ENCODE data around the gene RAB40B.

Gene RAB40B

DNA sequence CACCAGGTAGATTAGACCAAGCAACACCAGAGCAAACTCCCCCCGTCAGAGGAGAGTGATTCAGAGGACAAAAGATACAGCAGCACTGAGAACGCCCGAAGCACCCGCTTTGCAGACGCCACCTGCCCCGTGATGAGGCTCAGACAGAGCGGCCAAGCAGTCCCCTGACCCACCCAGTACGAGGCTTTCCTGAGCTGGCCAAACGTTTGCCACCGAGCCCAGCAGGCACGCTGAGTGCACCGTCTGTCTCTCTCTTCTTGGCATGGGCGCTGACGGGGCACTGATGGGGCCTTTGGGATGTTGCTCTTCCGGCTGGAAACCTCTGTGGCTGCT is 30.9 kb downstream of the RAB40B start:
- H3K27me3 Mint-ChIP-seq, result no peaks in the 10 kb centered on the region
- H3K27ac Mint-ChIP-seq, result no peak overlapping the region
- H3K4me3 Mint-ChIP-seq, result no peak overlapping the region
- H3K9me3 Mint-ChIP-seq, result no peaks in the 10 kb centered on the region
- H3K36me3 Mint-ChIP-seq, result no peaks in the 10 kb centered on the region
- H3K4me1 Mint-ChIP-seq, result peaks cover 12% of the 10 kb centered on the region

GRCh38 chr17:82666931-82667667 is 31.4 kb downstream of the RAB40B start:
- H3K36me3 Mint-ChIP-seq, result no peaks in the 10 kb centered on the region
- H3K4me3 Mint-ChIP-seq, result no peak overlapping the region
- no peaks in the 10 kb centered on the region for H3K9me3 Mint-ChIP-seq
- no peak overlapping the region for H3K27ac Mint-ChIP-seq
- H3K27me3 Mint-ChIP-seq, result no peaks in the 10 kb centered on the region
- H3K4me1 Mint-ChIP-seq, result peaks cover 12% of the 10 kb centered on the region

- Mint-ChIP-seq H3K4me1 (peaks cover 7% of the 10 kb centered on the region), H3K27ac (no peak overlapping the region), H3K9me3 (no peaks in the 10 kb centered on the region)
Observed at GRCh38 chr17:82665891-82666290, 32.6 kb downstream of the RAB40B start.

DNA sequence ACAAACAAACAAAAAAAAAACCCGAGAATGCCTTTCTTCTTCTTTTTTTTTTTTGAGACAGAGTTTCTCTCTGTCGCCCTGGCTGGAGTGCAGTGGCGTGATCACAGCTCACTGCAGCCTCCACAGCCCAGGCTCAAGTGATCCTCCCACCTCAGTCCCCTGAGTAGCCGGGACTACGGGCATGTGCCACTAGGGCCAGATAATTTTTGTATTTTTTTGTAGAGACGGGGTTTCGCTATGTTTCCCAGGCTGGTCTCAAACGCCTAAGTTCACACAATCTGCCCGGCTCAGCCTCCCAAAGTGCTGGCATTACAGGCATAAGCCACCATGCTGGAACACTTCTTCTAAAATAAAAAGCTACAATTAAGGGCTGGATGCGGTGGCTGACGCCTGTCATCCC is 33.3 kb downstream of the RAB40B start:
- Mint-ChIP-seq H3K4me3 (no peak overlapping the region), H3K27ac (no peak overlapping the region), H3K9me3 (no peaks in the 10 kb centered on the region), H3K4me1 (peaks cover 5% of the 10 kb centered on the region), H3K36me3 (no peaks in the 10 kb centered on the region), H3K27me3 (no peaks in the 10 kb centered on the region)

More at GRCh38 chr17:82665891-82666290, 32.6 kb downstream of the RAB40B start:
- Mint-ChIP-seq H3K4me3 (no peak overlapping the region), H3K36me3 (no peaks in the 10 kb centered on the region), H3K27me3 (no peaks in the 10 kb centered on the region)

DNA sequence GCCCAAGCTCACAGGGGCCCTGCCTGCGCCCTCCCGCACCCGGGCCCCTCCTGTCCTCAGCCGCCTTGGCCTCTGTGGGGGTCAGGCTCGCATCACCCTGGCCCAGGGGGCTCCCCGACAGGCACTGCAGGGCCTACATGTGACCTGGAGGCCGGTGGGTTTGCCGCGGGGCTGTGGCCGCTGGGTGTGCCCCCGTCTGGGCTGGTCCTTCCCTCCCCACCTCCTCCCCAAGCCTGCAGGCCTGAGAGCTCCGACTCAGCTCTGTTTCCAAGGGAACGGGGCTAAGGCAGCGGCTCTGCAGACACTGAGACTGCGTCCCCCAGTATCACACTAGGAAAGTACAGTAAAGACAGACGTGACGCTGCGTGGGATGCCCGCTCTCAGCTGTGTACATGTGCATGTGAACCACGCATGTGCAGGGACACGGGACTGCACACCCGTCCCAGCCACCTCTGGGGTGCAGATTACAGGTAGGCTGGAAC is 33.8 kb downstream of the RAB40B start:
- H3K27ac Mint-ChIP-seq, result no peak overlapping the region
- H3K4me1 Mint-ChIP-seq, result peaks cover 5% of the 10 kb centered on the region
- H3K36me3 Mint-ChIP-seq, result no peaks in the 10 kb centered on the region
- no peaks in the 10 kb centered on the region for H3K27me3 Mint-ChIP-seq
- no peak overlapping the region for H3K4me3 Mint-ChIP-seq
- H3K9me3 Mint-ChIP-seq, result no peaks in the 10 kb centered on the region

DNA sequence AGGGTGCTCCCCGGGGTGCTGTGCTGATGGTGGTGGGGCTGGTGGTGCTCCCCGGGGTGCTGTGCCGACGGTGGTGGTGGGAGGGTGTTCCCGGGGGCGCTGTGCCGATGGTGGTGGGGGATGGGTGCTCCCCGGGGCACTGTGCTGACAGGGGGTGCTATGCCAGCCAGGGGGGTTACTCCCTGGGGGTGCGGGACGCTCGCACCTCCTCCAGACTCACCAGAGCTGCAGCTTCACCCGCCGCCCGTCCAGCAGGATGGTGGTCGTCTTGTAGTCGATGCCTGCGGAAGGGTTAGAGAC is 34.3 kb downstream of the RAB40B start:
- Mint-ChIP-seq H3K36me3 (no peaks in the 10 kb centered on the region), H3K27ac (no peak overlapping the region)

GRCh38 chr17:82663381-82664275 is 34.9 kb downstream of the RAB40B start:
- H3K27ac Mint-ChIP-seq, result no peak overlapping the region
- H3K4me3 Mint-ChIP-seq, result no peak overlapping the region
- no peaks in the 10 kb centered on the region for H3K27me3 Mint-ChIP-seq
- peaks cover 3% of the 10 kb centered on the region for H3K4me1 Mint-ChIP-seq
- H3K9me3 Mint-ChIP-seq, result no peaks in the 10 kb centered on the region
- H3K36me3 Mint-ChIP-seq, result no peaks in the 10 kb centered on the region

More for the DNA sequence above, 34.3 kb downstream of the RAB40B start:
- no peaks in the 10 kb centered on the region for H3K9me3 Mint-ChIP-seq
- no peaks in the 10 kb centered on the region for H3K27me3 Mint-ChIP-seq
- H3K4me1 Mint-ChIP-seq, result peaks cover 5% of the 10 kb centered on the region
- H3K4me3 Mint-ChIP-seq, result no peak overlapping the region

- no peak overlapping the region for H3K4me3 Mint-ChIP-seq
- no peak overlapping the region for H3K27ac Mint-ChIP-seq
- H3K9me3 Mint-ChIP-seq, result no peaks in the 10 kb centered on the region
- no peaks in the 10 kb centered on the region for H3K27me3 Mint-ChIP-seq
- no peaks in the 10 kb centered on the region for H3K36me3 Mint-ChIP-seq
- H3K4me1 Mint-ChIP-seq, result no peaks in the 10 kb centered on the region
Observed at GRCh38 chr17:82662711-82663261, 35.7 kb downstream of the RAB40B start.

- Mint-ChIP-seq H3K4me3 (no peak overlapping the region), H3K9me3 (no peaks in the 10 kb centered on the region), H3K4me1 (no peaks in the 10 kb centered on the region), H3K27me3 (no peaks in the 10 kb centered on the region), H3K36me3 (peaks cover 4% of the 10 kb centered on the region), H3K27ac (no peak overlapping the region)
Observed at GRCh38 chr17:82661717-82662683, 36.5 kb downstream of the RAB40B start.

GRCh38 chr17:82659886-82660285 is 38.6 kb downstream of the RAB40B start:
- Mint-ChIP-seq H3K4me3 (no peak overlapping the region), H3K27ac (no peak overlapping the region), H3K27me3 (no peaks in the 10 kb centered on the region), H3K4me1 (no peaks in the 10 kb centered on the region), H3K36me3 (peaks cover 4% of the 10 kb centered on the region), H3K9me3 (no peaks in the 10 kb centered on the region)

GRCh38 chr17:82658796-82659452 is 39.6 kb downstream of the RAB40B start:
- no peak overlapping the region for H3K27ac Mint-ChIP-seq
- H3K27me3 Mint-ChIP-seq, result no peaks in the 10 kb centered on the region
- peaks cover 4% of the 10 kb centered on the region for H3K36me3 Mint-ChIP-seq
- H3K9me3 Mint-ChIP-seq, result no peaks in the 10 kb centered on the region
- H3K4me3 Mint-ChIP-seq, result no peak overlapping the region
- no peaks in the 10 kb centered on the region for H3K4me1 Mint-ChIP-seq

DNA sequence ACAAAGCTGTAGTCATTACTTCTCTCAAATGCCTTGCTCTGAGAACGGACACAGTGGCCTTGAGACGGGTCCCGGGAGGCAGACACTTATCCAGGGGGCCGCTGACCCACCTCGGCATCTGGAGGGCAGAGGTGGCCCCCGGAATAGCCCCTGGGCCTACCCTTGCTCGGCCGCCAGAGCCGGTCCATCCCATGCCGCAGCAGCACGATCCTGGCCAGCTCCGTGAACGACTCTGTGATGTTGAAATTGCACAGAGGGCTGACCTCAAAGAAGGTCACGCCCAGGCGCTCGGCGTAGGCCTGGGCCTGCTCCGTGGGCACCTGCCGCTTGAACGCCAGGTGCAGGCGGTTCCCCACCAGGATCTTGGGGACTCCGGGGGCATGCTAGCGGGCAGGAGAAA is 40.2 kb downstream of the RAB40B start:
- peaks cover 4% of the 10 kb centered on the region for H3K36me3 Mint-ChIP-seq
- H3K27ac Mint-ChIP-seq, result no peak overlapping the region
- H3K4me3 Mint-ChIP-seq, result no peak overlapping the region
- H3K27me3 Mint-ChIP-seq, result no peaks in the 10 kb centered on the region
- no peaks in the 10 kb centered on the region for H3K9me3 Mint-ChIP-seq
- H3K4me1 Mint-ChIP-seq, result no peaks in the 10 kb centered on the region

DNA sequence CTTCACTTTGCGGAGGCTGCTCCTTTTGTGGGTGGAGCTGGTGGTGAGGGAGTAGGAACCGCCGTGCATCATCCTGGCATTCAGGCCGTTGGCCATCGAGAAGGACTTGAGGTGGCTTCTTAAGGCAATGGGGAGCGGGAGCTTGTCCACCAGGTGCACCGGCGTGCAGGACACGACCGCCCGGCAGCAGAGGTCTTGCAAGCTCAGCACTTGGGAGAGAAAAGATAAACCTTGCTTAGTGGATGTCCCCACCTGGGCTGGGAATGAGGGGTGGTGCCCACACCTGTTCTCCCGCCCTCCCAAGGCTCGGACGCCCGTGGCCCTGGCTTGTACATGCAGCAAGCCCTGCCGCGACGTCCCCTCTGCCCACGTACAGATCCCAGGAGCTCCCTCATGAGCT is 40.6 kb downstream of the RAB40B start:
- H3K4me3 Mint-ChIP-seq, result no peak overlapping the region
- H3K4me1 Mint-ChIP-seq, result no peaks in the 10 kb centered on the region
- H3K27ac Mint-ChIP-seq, result no peak overlapping the region
- no peaks in the 10 kb centered on the region for H3K9me3 Mint-ChIP-seq
- peaks cover 4% of the 10 kb centered on the region for H3K36me3 Mint-ChIP-seq
- no peaks in the 10 kb centered on the region for H3K27me3 Mint-ChIP-seq

GRCh38 chr17:82656266-82656665 is 42.2 kb downstream of the RAB40B start:
- H3K4me1 Mint-ChIP-seq, result no peaks in the 10 kb centered on the region
- no peaks in the 10 kb centered on the region for H3K27me3 Mint-ChIP-seq
- H3K9me3 Mint-ChIP-seq, result no peaks in the 10 kb centered on the region
- peaks cover 4% of the 10 kb centered on the region for H3K36me3 Mint-ChIP-seq
- no peak overlapping the region for H3K27ac Mint-ChIP-seq
- no peak overlapping the region for H3K4me3 Mint-ChIP-seq

- H3K9me3 Mint-ChIP-seq, result no peaks in the 10 kb centered on the region
- H3K4me3 Mint-ChIP-seq, result no peak overlapping the region
- H3K4me1 Mint-ChIP-seq, result no peaks in the 10 kb centered on the region
- H3K36me3 Mint-ChIP-seq, result peaks cover 4% of the 10 kb centered on the region
- H3K27me3 Mint-ChIP-seq, result no peaks in the 10 kb centered on the region
- no peak overlapping the region for H3K27ac Mint-ChIP-seq
Observed at GRCh38 chr17:82655523-82655922, 43.0 kb downstream of the RAB40B start.

All from activated naive CD4-positive, alpha-beta T cell treated with anti-CD3 and anti-CD28 coated beads, Interleukin-2, amount 50 U/mL, for 24 hours (primary cell).